RCC 7860 (cell line): ENCODE data around the gene KIAA1958.

Experiments
- DNase-seq: peaks from one replicate; pipeline ENCODE4 v3.0.0-alpha.2; 2015; ENCODE audit warnings: low spot score
- FAIRE-seq: peaks from 2 replicates; lab custom pipeline; 2012; peaks lifted over from hg19 to GRCh38; lab: Jason Lieb, UNC

Gene KIAA1958

GRCh38 chr9:112711050-112711689 lies 224.5 kb downstream of the KIAA1958 start:
- FAIRE-seq (no peak), DNase-seq (no peak)

- FAIRE-seq: no peak
- DNase-seq: no peak
Observed at GRCh38 chr9:112712678-112713077, 226.1 kb downstream of the KIAA1958 start.

- peak; percentile 92 for DNase-seq
- FAIRE-seq: peak; percentile 73
Observed at GRCh38 chr9:112717661-112718331, 231.2 kb downstream of the KIAA1958 start, which contains the start of gene INIP. Gene INIP (minus strand): TSS chr9:112718117. CDS start chr9:112716485, 1,632 bp downstream.
